ENCODE data around the gene CDK5R2.
A peak's percentile ranks its signal among the peaks of the same experiment; 100 is the strongest.

The CDK5R2 gene

GRCh38 chr2:218957671-218958070 is 1.8 kb upstream of the CDK5R2 start:
- no peak for DNase-seq (ENCODE audit: low read depth)
- TF ChIP-seq CTCF (IDR thresholded peaks at IDR 0.05; ENCODE audit: insufficient read depth, low read depth, low read length, missing control alignments): no peak

GRCh38 chr2:218958276-218958675 is 1.2 kb upstream of the CDK5R2 start:
- DNase-seq (ENCODE audit: low read depth): no peak

More at GRCh38 chr2:218957671-218958070, 1.8 kb upstream of the CDK5R2 start:
- H3K4me3 ChIP-seq (ENCODE audit: low read depth, low read length): no peak overlapping the region

GRCh38 chr2:218959761-218960308 is 369 bp downstream of the CDK5R2 start:
- no peak for DNase-seq (ENCODE audit: low read depth)
- TF ChIP-seq CTCF (IDR thresholded peaks at IDR 0.05; ENCODE audit: insufficient read depth, low read depth, low read length, missing control alignments): no peak

More at GRCh38 chr2:218958276-218958675, 1.2 kb upstream of the CDK5R2 start:
- no peak for TF ChIP-seq CTCF (IDR thresholded peaks at IDR 0.05; ENCODE audit: insufficient read depth, low read depth, low read length, missing control alignments)
- H3K4me3 ChIP-seq (ENCODE audit: low read depth, low read length): no peak overlapping the region

GRCh38 chr2:218960309-218961165 is 1.1 kb downstream of the CDK5R2 start:
- no peak for DNase-seq (ENCODE audit: low read depth)
- H3K4me3 ChIP-seq (ENCODE audit: low read depth, low read length): no peak overlapping the region
- no peak for TF ChIP-seq CTCF (IDR thresholded peaks at IDR 0.05; ENCODE audit: insufficient read depth, low read depth, low read length, missing control alignments)

More at GRCh38 chr2:218959761-218960308, 369 bp downstream of the CDK5R2 start:
- H3K4me3 ChIP-seq (ENCODE audit: low read depth, low read length): peak overlapping the region; percentile 45

- DNase-seq (ENCODE audit: low read depth): no peak
- TF ChIP-seq CTCF (IDR thresholded peaks at IDR 0.05; ENCODE audit: insufficient read depth, low read depth, low read length, missing control alignments): no peak
- no peak overlapping the region for H3K4me3 ChIP-seq (ENCODE audit: low read depth, low read length)
Measured at GRCh38 chr2:218961229-218961628, 1.8 kb downstream of the CDK5R2 start.

GRCh38 chr2:218961651-218962570 is 2.4 kb downstream of the CDK5R2 start:
- no peak overlapping the region for H3K4me3 ChIP-seq (ENCODE audit: low read depth, low read length)
- no peak for TF ChIP-seq CTCF (IDR thresholded peaks at IDR 0.05; ENCODE audit: insufficient read depth, low read depth, low read length, missing control alignments)
- no peak for DNase-seq (ENCODE audit: low read depth)
